Neural cell (in vitro differentiated cells): ENCODE data around the gene FAM53A. TPM values are rescaled to one million over a fixed set of nuclear protein-coding genes. Genes with fewer than 3 reads are reported as not detected.

Source experiments
- H2AFZ ChIP-seq: fragments of 200-600, 300-800 bp; sonication (generic), shearing (Covaris generic); 2 replicates; pipeline ENCODE4 v1.6.0; 2014; ENCODE audit warnings: low read depth, mild to moderate bottlenecking, antibody characterized with exemption, low read length, moderate library complexity
- H3F3A ChIP-seq: fragments of 200-600 bp; shearing (Covaris generic); 2 replicates; pipeline ENCODE4 v1.6.1; 2016; ENCODE audit warnings: mild to moderate bottlenecking, moderate library complexity, mixed read lengths, antibody characterized with exemption, low read length; ENCODE audit not compliant: insufficient read depth, poor library complexity, severe bottlenecking
- H3K27ac ChIP-seq: fragments of 200-600, 300-800 bp; sonication (generic), shearing (Covaris generic); 2 replicates; pipeline ENCODE4 v1.5.1; 2014; ENCODE audit warnings: mild to moderate bottlenecking, low read length, moderate library complexity
- H3K27me3 ChIP-seq: fragments of 300-800, 200-600 bp; sonication (generic), shearing (Covaris generic); 2 replicates; pipeline ENCODE4 v1.6.0; 2014; ENCODE audit warnings: mild to moderate bottlenecking, low read depth, low read length, moderate library complexity; ENCODE audit not compliant: insufficient read depth
- H3K36me3 ChIP-seq: fragments of 300-800, 200-600 bp; sonication (generic), shearing (Covaris generic); 2 replicates; pipeline ENCODE4 v1.5.1; 2014; ENCODE audit warnings: mild to moderate bottlenecking, antibody characterized with exemption, low read length, moderate library complexity; ENCODE audit not compliant: insufficient read depth
- H3K4me2 ChIP-seq: fragments of 300-800, 200-600 bp; sonication (generic), shearing (Covaris generic); 2 replicates; pipeline ENCODE4 v1.6.0; 2014; ENCODE audit warnings: mild to moderate bottlenecking, low read length
- H3K4me3 ChIP-seq: fragments of 300-800, 200-600 bp; sonication (generic), shearing (Covaris generic); 2 replicates; pipeline ENCODE4 v1.5.1; 2014; ENCODE audit warnings: mild to moderate bottlenecking, low read length, moderate library complexity
- H3K79me2 ChIP-seq: fragments of 200-600 bp; shearing (Covaris generic); replicated peaks from 2 replicates; pipeline ENCODE4 v1.6.0; 2014; ENCODE audit warnings: mild to moderate bottlenecking, low read length, moderate library complexity; ENCODE audit not compliant: insufficient read depth
- H3K9ac ChIP-seq: fragments of 300-800, 200-600 bp; sonication (generic), shearing (Covaris generic); 2 replicates; pipeline ENCODE4 v1.6.1; 2016; ENCODE audit warnings: mild to moderate bottlenecking, low read length, mixed read lengths
- H3K9me2 ChIP-seq: fragments of 200-600 bp; shearing (Covaris generic); 2 replicates; pipeline ENCODE4 v1.6.1; 2016; ENCODE audit warnings: mild to moderate bottlenecking, low read length, mixed read lengths; ENCODE audit not compliant: insufficient read depth
- H3K9me3 ChIP-seq: fragments of 200-600, 300-800 bp; sonication (generic), shearing (Covaris generic); 2 replicates; pipeline ENCODE4 v1.6.1; 2016; ENCODE audit warnings: mild to moderate bottlenecking, mixed run types, low read length, moderate library complexity, mixed read lengths
- H4K20me1 ChIP-seq: fragments of 200-600 bp; shearing (Covaris generic); 2 replicates; pipeline ENCODE4 v1.6.1; 2016; ENCODE audit warnings: mild to moderate bottlenecking, mixed run types; ENCODE audit not compliant: insufficient read depth
- CTCF ChIP-seq: fragments of 450-650 bp; IDR thresholded peaks from 2 replicates; pipeline ENCODE4 v1.5.1; 2014; ENCODE audit warnings: antibody characterized with exemption, mild to moderate bottlenecking, moderate library complexity; ENCODE audit not compliant: poor library complexity, severe bottlenecking
- EP300 ChIP-seq: fragments of 450-650 bp; conservative IDR thresholded peaks from 2 replicates; pipeline ENCODE4 v1.6.1; 2014; ENCODE audit warnings: antibody characterized with exemption, mild to moderate bottlenecking, moderate library complexity; ENCODE audit not compliant: poor library complexity, severe bottlenecking
- EZH2 ChIP-seq: fragments of 200-600, 300-800 bp; shearing (Covaris generic), sonication (generic); IDR thresholded peaks from 2 replicates; pipeline ENCODE4 v1.6.1; 2014; ENCODE audit warnings: antibody characterized with exemption, low read length, borderline replicate concordance, mild to moderate bottlenecking; ENCODE audit not compliant: insufficient read depth, poor library complexity, severe bottlenecking
- MXI1 ChIP-seq: fragments of 450-650 bp; conservative IDR thresholded peaks from 2 replicates; pipeline ENCODE4 v1.6.1; 2014; ENCODE audit warnings: antibody characterized with exemption, mild to moderate bottlenecking; ENCODE audit not compliant: poor library complexity, severe bottlenecking
- POLR2AphosphoS5 ChIP-seq: IDR thresholded peaks from 2 replicates; pipeline ENCODE4 v1.6.1; 2012
- RAD21 ChIP-seq: fragments of 450-650 bp; conservative IDR thresholded peaks from 2 replicates; pipeline ENCODE4 v1.6.1; 2014; ENCODE audit warnings: antibody characterized with exemption, mild to moderate bottlenecking, moderate library complexity
- REST ChIP-seq: IDR thresholded peaks from 2 replicates; pipeline ENCODE4 v1.6.1; 2012; ENCODE audit warnings: borderline replicate concordance
- SMC3 ChIP-seq: fragments of 450-650 bp; conservative IDR thresholded peaks from 2 replicates; pipeline ENCODE4 v1.6.1; 2014; ENCODE audit warnings: antibody characterized with exemption, mild to moderate bottlenecking, moderate library complexity; ENCODE audit not compliant: poor library complexity
- TAF1 ChIP-seq: IDR thresholded peaks from 2 replicates; pipeline ENCODE4 v1.6.1; 2012; ENCODE audit warnings: low read depth
- polyA plus RNA-seq: library from polyadenylated mRNA; depleted of rRNA; stranded (reverse); fragments of >200 nt; gene quantifications from 2 replicates; pipeline ENCODE4 v1.2.3, GENCODE V29; 2014

FAM53A gene
- polyA plus RNA-seq, 1 donor from 2014 or later: not detected

DNA sequence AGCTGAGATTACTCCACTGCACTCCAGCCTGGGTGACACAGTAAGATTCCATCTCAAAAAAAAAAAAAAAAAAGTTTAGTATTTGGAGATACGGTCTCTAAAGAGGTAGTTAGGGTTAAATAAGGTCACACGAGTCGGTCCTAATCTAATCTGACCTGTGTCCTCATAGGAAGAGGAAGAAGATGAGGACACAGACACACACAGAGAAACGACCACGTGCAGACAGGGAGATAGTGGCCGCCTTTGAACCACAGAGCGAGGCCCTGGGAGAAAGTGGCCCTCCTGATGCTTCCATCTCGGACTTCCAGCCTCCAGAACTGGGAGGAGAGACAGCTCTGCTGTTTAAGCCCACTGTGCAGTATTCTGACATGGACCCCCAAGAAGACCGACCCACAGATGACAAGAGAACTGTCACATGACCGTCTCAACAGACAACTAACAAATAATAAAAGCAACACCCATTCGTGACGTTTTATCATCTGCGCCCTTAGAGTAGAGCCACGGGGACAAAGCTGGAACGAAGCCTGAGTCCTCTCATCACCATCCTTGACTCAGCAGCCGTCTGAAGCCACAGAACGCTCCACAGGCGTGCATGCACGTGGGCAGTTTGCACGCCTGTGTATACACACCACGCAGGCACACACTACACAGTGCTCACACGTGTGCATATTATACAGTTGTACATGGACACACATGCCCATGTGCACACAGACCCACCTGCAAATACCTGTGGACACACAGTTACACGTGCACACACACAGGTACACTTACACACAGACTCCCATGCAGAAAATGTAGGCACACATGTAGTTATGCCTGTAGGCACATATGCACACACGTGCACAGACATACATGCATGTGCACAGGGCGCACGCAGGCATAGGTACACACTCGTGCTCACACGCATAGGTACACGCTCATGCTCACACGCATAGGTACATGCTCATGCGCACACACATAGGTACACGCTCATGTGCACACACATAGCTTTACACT lies 51.7 kb downstream of the FAM53A start:
- TF ChIP-seq POLR2AphosphoS5: no peak
- no peak for TF ChIP-seq EP300
- TF ChIP-seq REST: no peak
- TF ChIP-seq CTCF: no peak
- no peak for TF ChIP-seq RAD21
- no peak for TF ChIP-seq TAF1
- TF ChIP-seq SMC3: no peak
- TF ChIP-seq MXI1: no peak
- TF ChIP-seq EZH2: no peak
- no peaks in the 10 kb centered on the region for H3K9me2 ChIP-seq
- H3K9me3 ChIP-seq: no peaks in the 10 kb centered on the region
- no peaks in the 10 kb centered on the region for H4K20me1 ChIP-seq
- H3K36me3 ChIP-seq: no peaks in the 10 kb centered on the region
- H3K4me2 ChIP-seq: no peak overlapping the region
- no peak overlapping the region for H2AFZ ChIP-seq
- no peak overlapping the region for H3K9ac ChIP-seq
- H3K27ac ChIP-seq: no peak overlapping the region
- H3F3A ChIP-seq: no peaks in the 10 kb centered on the region
- no peaks in the 10 kb centered on the region for H3K27me3 ChIP-seq
- no peaks in the 10 kb centered on the region for H3K79me2 ChIP-seq
- H3K4me3 ChIP-seq: no peak overlapping the region

GRCh38 chr4:1631136-1631535 lies 53.0 kb downstream of the FAM53A start:
- H3K27me3 ChIP-seq: no peaks in the 10 kb centered on the region

More at GRCh38 chr4:1631136-1631535, 53.0 kb downstream of the FAM53A start:
- Histone ChIP-seq H3K9ac (no peak overlapping the region), H3K9me3 (no peaks in the 10 kb centered on the region), H3K9me2 (no peaks in the 10 kb centered on the region), H3K4me2 (no peak overlapping the region), H3K79me2 (no peaks in the 10 kb centered on the region), H4K20me1 (no peaks in the 10 kb centered on the region), H3F3A (no peaks in the 10 kb centered on the region), H3K4me3 (no peak overlapping the region), H2AFZ (no peak overlapping the region), H3K27ac (no peak overlapping the region), H3K36me3 (no peaks in the 10 kb centered on the region)
- TF ChIP-seq RAD21 (no peak), TAF1 (no peak), SMC3 (no peak), POLR2AphosphoS5 (no peak), MXI1 (no peak), REST (no peak), CTCF (no peak), EZH2 (no peak), EP300 (no peak)
